Measurements from ENCODE around the gene TMTC2.

TMTC2 gene

DNA sequence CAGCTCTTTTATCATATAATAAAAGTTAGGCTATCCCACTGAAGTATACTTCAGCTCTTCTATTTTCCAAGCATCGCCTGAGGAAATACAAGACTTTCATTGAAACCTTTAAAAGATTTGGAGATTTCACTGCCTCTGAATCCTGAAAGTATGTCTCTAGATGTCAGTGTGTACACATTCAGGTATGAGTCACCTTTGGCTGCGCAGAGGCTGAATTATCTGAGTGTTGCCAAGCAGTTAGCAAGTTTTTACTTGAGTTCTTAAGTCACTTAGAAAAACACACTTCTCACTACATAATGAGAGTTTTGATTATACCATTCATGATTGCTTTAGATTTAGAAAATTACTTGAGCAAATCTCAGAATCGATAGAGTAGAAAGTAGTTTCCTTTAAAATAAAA lies 210.3 kb downstream of the TMTC2 start:
- DNase-seq, result no peak

- no peak for DNase-seq
These were observed 211.7 kb downstream of the TMTC2 start for GRCh38 chr12:82898441-82898840.

DNA sequence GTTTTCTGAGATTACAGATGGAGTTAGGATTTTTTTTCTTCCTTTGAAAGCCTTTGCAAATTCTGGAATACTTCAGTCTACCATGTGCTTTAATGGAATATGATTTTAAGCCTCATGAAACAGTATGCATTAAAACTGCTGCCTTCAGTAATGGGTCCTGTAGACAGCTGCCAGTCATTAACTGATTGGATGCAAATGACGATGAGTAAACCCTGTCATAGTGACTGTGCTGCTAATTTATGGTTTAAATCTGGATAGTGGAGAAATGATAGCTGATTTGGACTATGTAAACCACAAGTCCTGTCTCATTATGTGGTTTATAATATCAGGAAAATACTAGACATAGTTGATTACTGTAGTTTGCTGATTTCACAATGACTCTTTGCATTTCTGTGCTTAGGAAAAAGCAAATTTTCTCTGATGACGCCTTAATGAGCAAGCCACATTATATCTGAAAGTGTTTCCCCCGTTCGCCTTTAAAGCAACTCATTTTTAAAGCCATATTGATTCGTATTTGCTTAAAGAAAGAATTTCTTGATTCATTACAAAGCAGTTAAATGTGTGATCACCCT lies 217.6 kb downstream of the TMTC2 start:
- no peak for DNase-seq

- DNase-seq, result no peak
These were observed 223.7 kb downstream of the TMTC2 start for GRCh38 chr12:82910246-82910893.

- no peak for DNase-seq
These were observed 225.7 kb downstream of the TMTC2 start for GRCh38 chr12:82912406-82912805.

GRCh38 chr12:82919388-82920054 lies 232.8 kb downstream of the TMTC2 start:
- no peak for DNase-seq

DNA sequence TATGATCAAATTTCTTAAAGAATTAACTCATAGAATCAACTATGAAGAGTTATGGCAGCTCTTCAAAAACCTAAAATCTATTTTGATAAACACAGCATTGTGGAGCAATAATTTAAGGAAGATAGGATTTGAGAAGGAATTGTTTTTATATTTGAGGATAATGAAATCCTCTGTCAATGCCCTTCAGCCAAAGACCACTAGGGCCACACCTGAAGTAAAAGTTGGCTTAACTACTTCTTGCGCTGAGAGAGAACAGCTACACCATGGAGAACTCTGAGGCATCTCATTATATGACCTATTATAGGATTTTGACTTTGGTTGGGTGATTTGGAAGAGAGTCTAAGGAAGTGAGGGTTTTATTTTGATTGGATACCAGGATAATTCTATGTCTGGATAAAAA lies 237.2 kb downstream of the TMTC2 start:
- no peak for DNase-seq

- no peak for DNase-seq
These were observed 239.9 kb downstream of the TMTC2 start for GRCh38 chr12:82926630-82927029.

DNA sequence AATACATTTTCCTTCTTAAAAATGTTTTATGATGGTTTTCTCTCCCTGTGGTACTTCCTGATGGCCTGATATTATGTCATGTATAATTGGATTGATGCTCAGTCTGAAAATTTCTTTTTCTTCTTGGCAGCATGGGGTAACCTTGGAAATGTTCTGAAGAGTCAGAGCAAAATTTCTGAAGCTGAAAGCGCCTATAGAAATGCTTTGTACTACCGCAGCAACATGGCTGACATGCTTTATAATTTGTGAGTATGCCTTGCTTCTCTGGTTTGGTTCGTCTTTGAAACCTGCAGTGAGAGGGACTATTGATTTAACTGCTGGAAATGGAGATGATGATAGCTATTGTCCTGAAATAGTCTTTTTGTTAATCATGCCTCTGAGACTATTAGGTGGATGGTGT lies 243.6 kb downstream of the TMTC2 start:
- DNase-seq, result no peak

- DNase-seq, result no peak
These were observed 244.8 kb downstream of the TMTC2 start for GRCh38 chr12:82931349-82932116.

DNA sequence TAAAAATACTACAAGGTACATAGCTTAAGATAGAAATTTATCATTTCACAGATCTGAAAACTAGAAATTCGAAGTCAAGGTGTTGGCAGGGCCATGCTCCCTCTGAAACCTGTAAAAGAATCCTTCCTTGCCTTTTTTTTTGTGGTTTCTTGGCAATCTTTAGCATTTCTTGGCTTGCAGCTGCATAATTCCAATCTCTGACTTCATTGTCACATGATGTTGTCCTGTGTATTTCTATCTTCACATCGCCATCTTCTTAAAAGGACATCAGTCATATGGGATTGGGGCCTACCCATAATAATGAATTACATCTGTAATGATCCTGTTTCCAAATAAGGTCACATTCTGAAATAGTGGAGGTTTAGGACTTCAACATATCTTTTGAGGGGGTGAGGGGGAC lies 250.4 kb downstream of the TMTC2 start:
- no peak for DNase-seq

DNA sequence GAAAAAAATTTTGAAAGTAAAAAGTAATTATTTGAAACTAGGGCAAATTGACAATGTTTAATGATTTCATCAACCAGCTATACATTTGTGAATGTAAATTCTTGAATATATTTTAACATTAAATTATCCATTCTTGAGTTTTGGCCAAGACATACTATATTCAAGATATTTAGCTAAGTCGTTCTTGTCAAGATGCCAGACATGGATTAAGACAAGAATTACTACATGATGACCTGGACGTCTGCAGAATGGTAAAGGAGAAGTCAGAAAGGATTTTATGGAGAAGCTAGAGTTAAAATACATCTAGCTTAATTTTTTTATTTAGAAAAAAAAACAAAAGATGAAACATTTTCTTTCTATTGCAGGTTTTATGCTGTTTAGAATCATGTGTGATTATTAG lies 255.8 kb downstream of the TMTC2 start:
- no peak for DNase-seq

- DNase-seq, result no peak
These were observed 256.3 kb downstream of the TMTC2 start for GRCh38 chr12:82942991-82943401.

- DNase-seq, result no peak
These were observed 261.8 kb downstream of the TMTC2 start for GRCh38 chr12:82948491-82948890.

DNA sequence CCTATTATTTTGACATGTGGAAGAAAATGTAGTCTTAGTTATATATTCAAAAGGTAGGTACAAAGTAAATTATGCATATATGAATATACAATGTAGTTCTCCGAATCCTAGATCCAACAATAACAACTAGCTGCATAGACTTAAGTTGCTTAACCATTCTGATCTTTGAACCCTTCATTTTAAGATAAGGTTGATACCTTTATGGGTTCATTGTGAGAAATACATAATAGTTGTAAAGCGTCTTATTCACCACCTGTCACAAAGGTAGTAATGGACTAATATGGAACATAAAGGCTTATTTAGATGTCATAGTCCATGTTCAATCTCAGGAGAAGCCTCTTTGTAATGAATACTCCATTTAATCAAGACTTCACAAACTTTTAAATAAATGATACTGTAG lies 263.6 kb downstream of the TMTC2 start:
- no peak for DNase-seq

DNA sequence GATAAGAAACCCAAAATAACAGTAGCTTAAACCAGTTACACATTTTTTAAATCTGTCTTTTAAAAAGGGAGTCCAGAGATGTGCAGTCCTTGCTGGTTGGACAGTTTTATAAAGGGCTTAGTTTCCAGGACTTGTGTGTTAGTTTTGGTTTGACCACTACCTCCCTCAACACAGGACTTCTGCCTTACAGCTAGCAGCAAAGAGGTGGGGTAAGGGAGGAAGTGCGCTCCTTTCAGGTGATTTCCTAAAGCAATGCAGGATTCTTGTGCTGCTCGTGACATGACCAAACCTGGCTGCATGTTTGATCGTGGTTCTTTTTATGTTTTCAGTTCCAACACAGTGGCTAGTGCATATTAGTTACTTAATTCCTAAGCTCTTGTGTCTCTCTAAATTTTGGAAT lies 266.2 kb downstream of the TMTC2 start:
- no peak for DNase-seq

DNA sequence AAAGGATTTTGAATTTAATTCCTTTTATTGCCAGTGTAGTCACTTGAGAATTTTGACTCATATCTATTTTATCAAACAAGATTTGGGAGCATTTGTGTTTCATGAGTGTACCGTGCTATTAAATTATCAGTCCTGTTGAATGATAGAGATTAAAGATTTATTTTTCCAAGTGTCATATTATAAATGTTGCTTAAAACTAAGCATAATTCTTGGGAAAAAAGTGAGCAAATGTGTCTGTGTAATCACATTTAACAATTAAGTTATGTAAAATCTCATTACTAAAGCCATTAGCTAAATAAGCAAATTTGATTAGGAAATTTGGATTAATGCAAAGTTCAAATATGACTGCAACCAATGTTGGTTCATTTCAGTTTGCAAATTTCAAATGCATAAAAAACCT lies 266.7 kb downstream of the TMTC2 start:
- no peak for DNase-seq

DNA sequence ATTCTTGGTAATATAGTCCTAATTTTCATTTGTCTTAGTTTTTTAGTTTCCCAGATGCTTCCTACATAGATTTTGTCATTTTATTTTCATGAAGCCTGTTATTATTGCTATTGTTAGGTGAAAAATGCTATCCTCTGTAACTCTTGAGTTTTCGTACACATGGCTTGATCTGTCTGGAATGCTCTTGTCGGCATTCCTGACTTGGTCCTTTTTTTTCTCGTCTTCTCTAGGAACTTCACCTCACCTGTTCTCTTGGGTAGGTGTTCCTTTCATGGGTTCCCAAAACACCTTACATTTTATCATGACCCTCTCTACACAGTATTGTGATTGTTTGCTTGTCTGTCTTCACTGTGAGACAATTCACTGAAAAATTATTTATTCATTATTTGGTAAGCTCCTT lies 267.4 kb downstream of the TMTC2 start:
- no peak for DNase-seq

- DNase-seq, result no peak
These were observed 267.9 kb downstream of the TMTC2 start for GRCh38 chr12:82954572-82954971.

GRCh38 chr12:82955043-82955442 lies 268.3 kb downstream of the TMTC2 start:
- DNase-seq, result no peak

GRCh38 chr12:82958966-82959365 lies 272.3 kb downstream of the TMTC2 start:
- DNase-seq, result no peak

GRCh38 chr12:82959821-82960220 lies 273.1 kb downstream of the TMTC2 start:
- DNase-seq, result no peak

- no peak for DNase-seq
These were observed 275.1 kb downstream of the TMTC2 start for GRCh38 chr12:82961835-82962234.

GRCh38 chr12:82963956-82964355 lies 277.2 kb downstream of the TMTC2 start:
- no peak for DNase-seq
